K562 (cell line): Measurements from ENCODE around the gene VTI1B. TPM values are rescaled to one million over a fixed set of nuclear protein-coding genes. Genes with fewer than 3 reads are reported as not detected.
A peak's percentile ranks its signal among the peaks of the same experiment; 100 is the strongest.

Source experiments
- ARID2 ChIP-seq: fragments of 450-650 bp; IDR thresholded peaks from 2 replicates; pipeline ENCODE4 v1.6.1; 2017; ENCODE audit warnings: antibody characterized with exemption, mild to moderate bottlenecking
- CBX5 ChIP-seq: IDR thresholded peaks from 2 replicates; pipeline ENCODE4 v1.6.1; 2014; ENCODE audit warnings: low read depth, borderline replicate concordance
- CCNT2 ChIP-seq: IDR thresholded peaks from 2 replicates; pipeline ENCODE4 v1.6.1; 2011; ENCODE audit warnings: borderline replicate concordance, low read depth, mild to moderate bottlenecking, moderate library complexity, mixed read lengths, low read length; ENCODE audit not compliant: insufficient read length; ENCODE audit errors: extremely low read depth
- CXXC5 ChIP-seq: fragments of 250-450 bp; sonication (Bioruptor Pico); IDR thresholded peaks from 2 replicates; pipeline ENCODE4 v1.8.0; 2022; ENCODE audit warnings: inconsistent platforms, mild to moderate bottlenecking, moderate library complexity
- EGR1 ChIP-seq: fragments of 450-650 bp; conservative IDR thresholded peaks from 2 replicates; pipeline ENCODE4 v1.6.1; 2017; ENCODE audit warnings: mild to moderate bottlenecking
- FOXJ3 ChIP-seq: sonication (generic); formaldehyde crosslinking; IDR thresholded peaks from 2 replicates; pipeline ENCODE4 v1.4.0; 2020; ENCODE audit warnings: mild to moderate bottlenecking, missing genetic modification reagents
- MYNN ChIP-seq, 2 experiments: sonication (generic); formaldehyde crosslinking in 1 of 2; IDR thresholded peaks; 2 replicates each; pipeline versions ENCODE4 v1.5.0 to v1.6.1; 2016 to 2020; ENCODE audit warnings: antibody characterized with exemption in 1 of 2, missing genetic modification reagents in 1 of 2
- NFRKB ChIP-seq: fragments of 450-650 bp; IDR thresholded peaks from 2 replicates; pipeline ENCODE4 v1.6.1; 2016; ENCODE audit warnings: low read depth
- NR2C2 ChIP-seq, 2 experiments: fragments of 200-800 bp in 1 of 2; sonication (Bioruptor generic) in 1 of 2; sonication (generic) in 1 of 2; formaldehyde crosslinking in 1 of 2; IDR thresholded peaks; 2 replicates each; pipeline versions ENCODE4 v1.6.1 to v1.8.0; 2016 to 2022; ENCODE audit warnings: mild to moderate bottlenecking in 1 of 2, missing compliant biosample characterization in 1 of 2, missing genetic modification characterization in 1 of 2, missing genetic modification reagents in 1 of 2
- PHB ChIP-seq: fragments of 250-450 bp; sonication (Bioruptor Pico); IDR thresholded peaks from 2 replicates; pipeline ENCODE4 v1.5.0; 2021
- RCOR1 ChIP-seq, 2 experiments: IDR thresholded peaks; 2 replicates each; pipeline ENCODE4 v1.6.1; 2012; ENCODE audit warnings: low read depth in 2 of 2, low read length in 2 of 2, borderline replicate concordance in 1 of 2, improper control_type of control experiment in 1 of 2
- SAFB2 ChIP-seq: fragments of 200-400 bp; formaldehyde crosslinking; IDR thresholded peaks from 2 replicates; pipeline ENCODE4 v1.6.1; 2018; ENCODE audit warnings: borderline replicate concordance, low read length, low read depth, moderate library complexity; ENCODE audit not compliant: severe bottlenecking
- SAP30 ChIP-seq: fragments of 200-600 bp; sonication (generic); IDR thresholded peaks from 2 replicates; pipeline ENCODE4 v1.6.1; 2012; ENCODE audit warnings: borderline replicate concordance, low read depth, mild to moderate bottlenecking, moderate library complexity, low read length, control low read depth, inconsistent platforms; ENCODE audit not compliant: insufficient read depth, poor library complexity, severe bottlenecking
- TCFL5 ChIP-seq: fragments of 250-450 bp; sonication (Bioruptor Pico); conservative IDR thresholded peaks from 2 replicates; pipeline ENCODE4 v1.6.1; 2021; ENCODE audit warnings: mild to moderate bottlenecking, moderate library complexity, matching md5 sums
- U2AF2 ChIP-seq: fragments of 200-400 bp; formaldehyde crosslinking; optimal IDR thresholded peaks from 2 replicates; pipeline ENCODE3; 2017; ENCODE audit warnings: low read depth, mild to moderate bottlenecking, low read length
- YY1 ChIP-seq, 3 experiments: IDR thresholded peaks; 2 replicates each; pipeline ENCODE4 v1.6.1; 2011; ENCODE audit warnings: low read length in 2 of 3, mild to moderate bottlenecking in 2 of 3, moderate library complexity in 2 of 3, borderline replicate concordance in 1 of 3, control low read depth in 1 of 3, low read depth in 1 of 3; ENCODE audit not compliant: insufficient read depth in 3 of 3, insufficient replicate concordance in 2 of 3, control insufficient read depth in 1 of 3, insufficient read length in 1 of 3; ENCODE audit errors: extremely low read depth in 1 of 3
- polyA plus RNA-seq, 8 experiments: library from polyadenylated mRNA; depleted of rRNA in 4 of 8; stranded (reverse) in 5 of 8; unstranded in 3 of 8; fragments of >200 nt; fragmentation: Nextera tagmentation in 2 of 8; fragmentation: Illumina TruSeq in 1 of 8; extraction: Ambion mirVana in 2 of 8; extraction: Trizol in 1 of 8; gene quantifications; 2 replicates each; pipeline versions ENCODE4 v1.2.1 to v1.2.3, GENCODE V29; 2011 to 2014; ENCODE audit warnings: inconsistent platforms in 1 of 8, missing spikeins in 1 of 8
- total RNA-seq, 7 experiments: library from RNA; depleted of rRNA in 6 of 7; stranded (reverse); fragments of >200 nt in 6 of 7; fragmentation: Illumina TruSeq in 2 of 7; extraction: Trizol in 2 of 7; gene quantifications; 2 replicates each; pipeline versions ENCODE4 v1.2.1 to v1.2.3, GENCODE V29; 2011 to 2021; ENCODE audit warnings: low replicate concordance in 1 of 7
- TF ChIP-seq, protein P1 (sequence below): fragments of 450-650 bp; formaldehyde crosslinking; IDR thresholded peaks from 2 replicates; pipeline ENCODE4 v1.4.0; 2020; ENCODE audit warnings: mild to moderate bottlenecking
- TF ChIP-seq, protein P2 (sequence below): fragments of 250-450 bp; sonication (Bioruptor Pico); IDR thresholded peaks from 2 replicates; pipeline ENCODE4 v1.4.0; 2020; ENCODE audit warnings: mild to moderate bottlenecking, moderate library complexity
- TF ChIP-seq, protein P3 (sequence below): fragments of 450-650 bp; IDR thresholded peaks from 2 replicates; pipeline ENCODE4 v1.6.1; 2018; ENCODE audit warnings: mild to moderate bottlenecking, low read depth; ENCODE audit not compliant: partially characterized antibody
- TF ChIP-seq, protein P4 (sequence below): sonication (generic); IDR thresholded peaks from 2 replicates; pipeline ENCODE4 v1.6.1; 2016

VTI1B gene
- total and polyA plus RNA-seq, 9 of the 15 experiments (the other 6 are each of a cell fraction or from before 2014, with no cell fraction given): 7.8 to 69.8 (median 50.1) TPM

DNA sequence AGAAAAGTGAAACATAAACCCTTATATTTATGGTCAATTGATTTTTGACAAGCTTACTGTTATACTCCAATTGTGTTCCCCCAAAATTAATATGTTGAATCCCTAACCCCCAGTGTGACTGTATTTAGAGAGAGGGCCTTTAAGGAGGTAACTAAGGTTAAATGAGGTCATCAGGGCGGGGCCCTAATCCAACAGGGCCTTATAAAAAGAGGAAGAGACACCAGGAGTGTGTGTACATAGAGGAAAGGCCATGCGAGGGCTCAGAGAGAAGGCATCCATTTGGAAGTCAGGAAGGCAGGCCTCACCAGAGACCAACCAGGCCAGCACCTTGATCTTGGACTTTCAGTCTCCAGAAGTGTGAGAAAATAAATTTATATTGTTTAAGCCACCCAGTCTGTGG lies 6.5 kb upstream of the VTI1B start (continued):
- TF ChIP-seq NR2C2 (CRISPR knock-in tag; IDR thresholded peaks at IDR 0.05) (no peak), NR2C2 (tag; IDR thresholded peaks at IDR 0.05) (peak; percentile 50; the same call in 1 of the 2 replicates), NFRKB (no peak), CXXC5 (CRISPR knock-in tag) (peak; percentile 30; the same call in 1 of the 2 replicates), CCNT2 (no peak), YY1 (IDR thresholded peaks at IDR 0.05; ENCODE audit: borderline replicate concordance in 1 of 3, control insufficient read depth in 1 of 3, extremely low read depth in 1 of 3, insufficient read depth in 3 of 3, insufficient read length in 1 of 3, insufficient replicate concordance in 2 of 3, low read depth in 1 of 3, low read length in 2 of 3) (peak in 1 of 3 experiments; percentile 47), EGR1 (no peak), U2AF2 (no peak), FOXJ3 (CRISPR knock-in tag) (no peak), SAP30 (no peak), SAFB2 (no peak), ARID2 (no peak), TCFL5 (CRISPR knock-in tag) (no peak), CBX5 (no peak), PHB (CRISPR knock-in tag) (no peak), RCOR1 (IDR thresholded peaks at IDR 0.05; ENCODE audit: borderline replicate concordance in 1 of 2, low read depth in 2 of 2, low read length in 2 of 2) (no peak), MYNN (IDR thresholded peaks at IDR 0.05) (no peak), MYNN (CRISPR knock-in tag; IDR thresholded peaks at IDR 0.05) (no peak)
- TF ChIP-seq, protein P1, sequence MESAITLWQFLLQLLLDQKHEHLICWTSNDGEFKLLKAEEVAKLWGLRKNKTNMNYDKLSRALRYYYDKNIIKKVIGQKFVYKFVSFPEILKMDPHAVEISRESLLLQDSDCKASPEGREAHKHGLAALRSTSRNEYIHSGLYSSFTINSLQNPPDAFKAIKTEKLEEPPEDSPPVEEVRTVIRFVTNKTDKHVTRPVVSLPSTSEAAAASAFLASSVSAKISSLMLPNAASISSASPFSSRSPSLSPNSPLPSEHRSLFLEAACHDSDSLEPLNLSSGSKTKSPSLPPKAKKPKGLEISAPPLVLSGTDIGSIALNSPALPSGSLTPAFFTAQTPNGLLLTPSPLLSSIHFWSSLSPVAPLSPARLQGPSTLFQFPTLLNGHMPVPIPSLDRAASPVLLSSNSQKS (CRISPR knock-in tag): no peak
- TF ChIP-seq, protein P2, sequence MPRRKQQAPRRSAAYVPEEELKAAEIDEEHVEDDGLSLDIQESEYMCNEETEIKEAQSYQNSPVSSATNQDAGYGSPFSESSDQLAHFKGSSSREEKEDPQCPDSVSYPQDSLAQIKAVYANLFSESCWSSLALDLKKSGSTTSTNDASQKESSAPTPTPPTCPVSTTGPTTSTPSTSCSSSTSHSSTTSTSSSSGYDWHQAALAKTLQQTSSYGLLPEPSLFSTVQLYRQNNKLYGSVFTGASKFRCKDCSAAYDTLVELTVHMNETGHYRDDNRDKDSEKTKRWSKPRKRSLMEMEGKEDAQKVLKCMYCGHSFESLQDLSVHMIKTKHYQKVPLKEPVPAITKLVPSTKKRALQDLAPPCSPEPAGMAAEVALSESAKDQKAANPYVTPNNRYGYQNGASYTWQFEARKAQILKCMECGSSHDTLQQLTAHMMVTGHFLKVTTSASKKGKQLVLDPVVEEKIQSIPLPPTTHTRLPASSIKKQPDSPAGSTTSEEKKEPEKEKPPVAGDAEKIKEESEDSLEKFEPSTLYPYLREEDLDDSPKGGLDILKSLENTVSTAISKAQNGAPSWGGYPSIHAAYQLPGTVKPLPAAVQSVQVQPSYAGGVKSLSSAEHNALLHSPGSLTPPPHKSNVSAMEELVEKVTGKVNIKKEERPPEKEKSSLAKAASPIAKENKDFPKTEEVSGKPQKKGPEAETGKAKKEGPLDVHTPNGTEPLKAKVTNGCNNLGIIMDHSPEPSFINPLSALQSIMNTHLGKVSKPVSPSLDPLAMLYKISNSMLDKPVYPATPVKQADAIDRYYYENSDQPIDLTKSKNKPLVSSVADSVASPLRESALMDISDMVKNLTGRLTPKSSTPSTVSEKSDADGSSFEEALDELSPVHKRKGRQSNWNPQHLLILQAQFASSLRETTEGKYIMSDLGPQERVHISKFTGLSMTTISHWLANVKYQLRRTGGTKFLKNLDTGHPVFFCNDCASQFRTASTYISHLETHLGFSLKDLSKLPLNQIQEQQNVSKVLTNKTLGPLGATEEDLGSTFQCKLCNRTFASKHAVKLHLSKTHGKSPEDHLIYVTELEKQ: no peak
- TF ChIP-seq, protein P3, sequence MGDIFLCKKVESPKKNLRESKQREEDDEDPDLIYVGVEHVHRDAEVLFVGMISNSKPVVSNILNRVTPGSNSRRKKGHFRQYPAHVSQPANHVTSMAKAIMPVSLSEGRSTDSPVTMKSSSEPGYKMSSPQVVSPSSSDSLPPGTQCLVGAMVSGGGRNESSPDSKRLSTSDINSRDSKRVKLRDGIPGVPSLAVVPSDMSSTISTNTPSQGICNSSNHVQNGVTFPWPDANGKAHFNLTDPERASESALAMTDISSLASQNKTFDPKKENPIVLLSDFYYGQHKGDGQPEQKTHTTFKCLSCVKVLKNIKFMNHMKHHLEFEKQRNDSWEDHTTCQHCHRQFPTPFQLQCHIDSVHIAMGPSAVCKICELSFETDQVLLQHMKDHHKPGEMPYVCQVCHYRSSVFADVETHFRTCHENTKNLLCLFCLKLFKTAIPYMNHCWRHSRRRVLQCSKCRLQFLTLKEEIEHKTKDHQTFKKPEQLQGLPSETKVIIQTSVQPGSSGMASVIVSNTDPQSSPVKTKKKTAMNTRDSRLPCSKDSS: no peak
- TF ChIP-seq, protein P4, sequence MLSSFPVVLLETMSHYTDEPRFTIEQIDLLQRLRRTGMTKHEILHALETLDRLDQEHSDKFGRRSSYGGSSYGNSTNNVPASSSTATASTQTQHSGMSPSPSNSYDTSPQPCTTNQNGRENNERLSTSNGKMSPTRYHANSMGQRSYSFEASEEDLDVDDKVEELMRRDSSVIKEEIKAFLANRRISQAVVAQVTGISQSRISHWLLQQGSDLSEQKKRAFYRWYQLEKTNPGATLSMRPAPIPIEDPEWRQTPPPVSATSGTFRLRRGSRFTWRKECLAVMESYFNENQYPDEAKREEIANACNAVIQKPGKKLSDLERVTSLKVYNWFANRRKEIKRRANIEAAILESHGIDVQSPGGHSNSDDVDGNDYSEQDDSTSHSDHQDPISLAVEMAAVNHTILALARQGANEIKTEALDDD: peak; percentile 38; the same call in 1 of the 2 replicates
